ENCODE data around the gene EHBP1.

The EHBP1 gene

DNA sequence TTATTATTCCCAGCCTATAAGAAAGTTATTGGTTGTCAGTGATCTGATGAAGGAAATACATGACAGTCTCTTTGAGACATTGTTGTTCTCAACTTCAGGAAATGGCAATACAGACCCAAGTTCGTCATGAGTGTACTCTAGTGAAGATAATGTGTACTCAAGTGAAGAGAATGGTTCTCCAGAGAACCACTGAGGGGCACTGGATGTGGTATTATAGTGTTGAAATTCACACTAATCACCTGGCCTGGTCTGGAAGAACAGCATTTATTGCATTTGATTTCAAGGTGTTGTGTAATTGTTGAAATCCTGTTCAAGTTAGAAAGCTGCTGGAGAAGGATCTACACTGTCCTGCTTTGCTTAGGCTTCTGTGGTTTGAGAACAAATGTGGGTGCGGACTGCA, 321.7 kb downstream of the EHBP1 start:
- TF ChIP-seq, protein P1, sequence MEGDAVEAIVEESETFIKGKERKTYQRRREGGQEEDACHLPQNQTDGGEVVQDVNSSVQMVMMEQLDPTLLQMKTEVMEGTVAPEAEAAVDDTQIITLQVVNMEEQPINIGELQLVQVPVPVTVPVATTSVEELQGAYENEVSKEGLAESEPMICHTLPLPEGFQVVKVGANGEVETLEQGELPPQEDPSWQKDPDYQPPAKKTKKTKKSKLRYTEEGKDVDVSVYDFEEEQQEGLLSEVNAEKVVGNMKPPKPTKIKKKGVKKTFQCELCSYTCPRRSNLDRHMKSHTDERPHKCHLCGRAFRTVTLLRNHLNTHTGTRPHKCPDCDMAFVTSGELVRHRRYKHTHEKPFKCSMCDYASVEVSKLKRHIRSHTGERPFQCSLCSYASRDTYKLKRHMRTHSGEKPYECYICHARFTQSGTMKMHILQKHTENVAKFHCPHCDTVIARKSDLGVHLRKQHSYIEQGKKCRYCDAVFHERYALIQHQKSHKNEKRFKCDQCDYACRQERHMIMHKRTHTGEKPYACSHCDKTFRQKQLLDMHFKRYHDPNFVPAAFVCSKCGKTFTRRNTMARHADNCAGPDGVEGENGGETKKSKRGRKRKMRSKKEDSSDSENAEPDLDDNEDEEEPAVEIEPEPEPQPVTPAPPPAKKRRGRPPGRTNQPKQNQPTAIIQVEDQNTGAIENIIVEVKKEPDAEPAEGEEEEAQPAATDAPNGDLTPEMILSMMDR (IDR thresholded peaks at IDR 0.05; ENCODE audit: insufficient read depth, low read depth, low read length, missing control alignments) = no peak
- no peak overlapping the region for H3K4me3 ChIP-seq (ENCODE audit: low read length)
- DNase-seq (ENCODE audit: low read depth) = no peak

DNA sequence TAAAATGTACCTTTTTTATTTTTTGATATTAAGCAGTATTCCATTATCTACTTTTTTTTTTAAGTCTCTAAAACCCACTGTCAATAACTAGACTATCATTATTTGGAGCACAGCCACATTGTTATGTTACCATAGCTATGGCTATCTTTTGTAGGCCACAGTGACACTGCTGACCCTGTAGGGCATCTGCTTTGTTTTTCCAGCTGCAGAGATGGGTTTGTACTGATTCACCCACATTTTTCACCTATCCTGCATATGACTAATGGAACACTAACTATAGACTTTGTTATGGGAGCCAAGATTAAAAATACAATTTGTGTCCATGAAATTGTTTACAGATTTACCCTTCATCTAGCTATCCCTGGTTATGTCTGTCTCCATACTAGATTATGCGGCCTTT, 323.5 kb downstream of the EHBP1 start:
- no peak overlapping the region for H3K4me3 ChIP-seq (ENCODE audit: low read length)
- DNase-seq (ENCODE audit: low read depth) = peak; percentile 46
- TF ChIP-seq, protein P1 (IDR thresholded peaks at IDR 0.05; ENCODE audit: insufficient read depth, low read depth, low read length, missing control alignments) = no peak

DNA sequence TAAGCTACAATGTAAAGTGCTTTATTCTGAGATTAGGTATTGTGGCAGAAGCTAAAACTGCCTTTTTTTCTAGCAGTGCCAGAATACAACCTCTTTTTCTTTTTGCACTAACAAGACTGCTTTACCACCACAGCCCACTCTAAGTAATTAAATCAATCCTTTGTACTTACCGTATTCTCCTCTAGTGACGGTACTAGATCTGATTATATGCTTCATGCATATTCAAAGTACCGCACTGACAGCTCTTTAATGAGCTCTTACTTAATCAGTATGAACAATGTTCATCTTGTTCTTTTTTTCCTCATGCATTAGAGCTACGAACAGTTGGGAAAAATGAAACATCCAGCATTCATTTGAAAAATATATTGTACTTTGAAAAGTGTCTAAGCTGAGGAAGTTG, 329.0 kb downstream of the EHBP1 start:
- TF ChIP-seq, protein P1 (IDR thresholded peaks at IDR 0.05; ENCODE audit: insufficient read depth, low read depth, low read length, missing control alignments) = no peak
- no peak overlapping the region for H3K4me3 ChIP-seq (ENCODE audit: low read length)
- DNase-seq (ENCODE audit: low read depth) = no peak

GRCh38 chr2:63035169-63035568, 329.7 kb downstream of the EHBP1 start:
- DNase-seq (ENCODE audit: low read depth) = no peak
- TF ChIP-seq, protein P1 (IDR thresholded peaks at IDR 0.05; ENCODE audit: insufficient read depth, low read depth, low read length, missing control alignments) = no peak
- no peak overlapping the region for H3K4me3 ChIP-seq (ENCODE audit: low read length)

DNA sequence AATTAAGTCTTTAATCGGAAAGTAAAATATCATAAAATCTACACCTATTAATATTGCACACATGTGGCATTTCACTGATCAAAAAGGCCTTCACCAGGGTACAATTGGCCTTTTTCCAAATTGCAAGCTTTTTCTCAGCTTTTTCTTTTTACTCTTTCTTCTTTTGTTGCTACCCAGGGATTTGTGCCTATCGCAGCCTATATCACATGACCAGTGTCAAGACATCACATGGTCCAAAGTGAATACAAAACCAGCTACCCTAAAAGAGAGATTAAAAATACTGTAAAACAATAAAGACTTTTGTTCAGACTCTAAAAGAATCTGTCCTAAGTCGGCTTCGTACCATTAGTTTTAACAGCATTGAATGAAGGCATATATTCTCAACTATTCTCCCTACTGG, 330.1 kb downstream of the EHBP1 start:
- DNase-seq (ENCODE audit: low read depth) = no peak
- H3K4me3 ChIP-seq (ENCODE audit: low read length) = no peak overlapping the region
- TF ChIP-seq, protein P1 (IDR thresholded peaks at IDR 0.05; ENCODE audit: insufficient read depth, low read depth, low read length, missing control alignments) = no peak

GRCh38 chr2:63038034-63038433, 332.5 kb downstream of the EHBP1 start:
- H3K4me3 ChIP-seq (ENCODE audit: low read length) = no peak overlapping the region
- no peak for DNase-seq (ENCODE audit: low read depth)
- TF ChIP-seq, protein P1 (IDR thresholded peaks at IDR 0.05; ENCODE audit: insufficient read depth, low read depth, low read length, missing control alignments) = no peak

- no peak for DNase-seq (ENCODE audit: low read depth)
Measured at GRCh38 chr2:63040586-63040985, 335.1 kb downstream of the EHBP1 start.

More at GRCh38 chr2:63040586-63040985, 335.1 kb downstream of the EHBP1 start:
- TF ChIP-seq, protein P1 (IDR thresholded peaks at IDR 0.05; ENCODE audit: insufficient read depth, low read depth, low read length, missing control alignments) = no peak
- no peak overlapping the region for H3K4me3 ChIP-seq (ENCODE audit: low read length)
